Breast epithelium (tissue), 3 donors: ENCODE data around the gene TBC1D1.

Experiments
- CTCF ChIP-seq, 3 donors: fragments of 450-650 bp; IDR thresholded peaks; one replicate each; pipeline ENCODE4 v1.5.1; 2016 to 2017; ENCODE audit warnings: antibody characterized with exemption in 3 of 3, mild to moderate bottlenecking in 3 of 3, moderate library complexity in 3 of 3
- POLR2A ChIP-seq: fragments of 450-650 bp; IDR thresholded peaks from one replicate; pipeline ENCODE4 v1.6.1; 2016; ENCODE audit warnings: antibody characterized with exemption, mild to moderate bottlenecking, moderate library complexity

DNA sequence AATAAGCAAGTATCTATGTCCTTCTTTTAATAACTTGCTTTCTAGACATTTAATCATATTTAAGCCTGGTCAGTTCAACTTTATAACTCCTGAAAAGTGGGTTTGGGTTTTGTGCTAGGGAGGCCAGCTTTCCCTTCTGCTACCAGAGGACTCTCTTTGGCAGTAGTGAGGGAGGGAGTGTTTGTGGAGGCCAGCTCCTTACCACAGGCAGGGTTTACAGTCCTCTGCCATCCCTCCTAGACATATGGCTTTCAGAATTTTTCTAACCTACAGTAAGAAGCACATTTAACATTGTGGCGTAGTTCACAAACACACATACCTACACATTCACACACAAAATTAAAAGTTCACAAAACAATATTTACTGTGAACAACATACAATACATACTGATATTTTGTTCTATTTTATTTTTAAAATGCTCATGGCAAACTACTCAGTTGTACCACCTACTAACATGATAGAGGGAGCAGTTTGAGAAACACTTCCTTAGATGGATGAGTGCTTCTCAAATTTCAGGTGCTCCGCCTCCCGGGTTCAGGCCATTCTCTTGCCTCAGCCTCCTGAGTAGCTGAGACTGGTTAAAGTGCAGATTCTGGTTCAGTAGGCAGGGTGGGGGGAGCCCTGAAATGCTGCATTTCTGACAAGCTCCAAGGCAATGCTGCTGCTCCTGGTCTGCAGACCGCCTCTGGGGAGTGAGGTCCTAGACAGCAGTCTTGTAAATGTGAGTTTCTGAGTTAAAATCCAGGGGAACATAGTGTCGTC, 156.0 kb downstream of the TBC1D1 start:
- TF ChIP-seq CTCF (IDR thresholded peaks at IDR 0.05) (no peak), POLR2A (no peak)
